Activated CD8-positive, alpha-beta memory T cell treated with anti-CD3 and anti-CD28 coated beads, Interleukin-2, amount 50 U/mL, for 4 hours (primary cell): ENCODE results near the gene PAFAH1B1.

Source experiments
- DNase-seq: peaks from one replicate; pipeline ENCODE4 v3.0.0-alpha.2; 2020

PAFAH1B1 gene

DNA sequence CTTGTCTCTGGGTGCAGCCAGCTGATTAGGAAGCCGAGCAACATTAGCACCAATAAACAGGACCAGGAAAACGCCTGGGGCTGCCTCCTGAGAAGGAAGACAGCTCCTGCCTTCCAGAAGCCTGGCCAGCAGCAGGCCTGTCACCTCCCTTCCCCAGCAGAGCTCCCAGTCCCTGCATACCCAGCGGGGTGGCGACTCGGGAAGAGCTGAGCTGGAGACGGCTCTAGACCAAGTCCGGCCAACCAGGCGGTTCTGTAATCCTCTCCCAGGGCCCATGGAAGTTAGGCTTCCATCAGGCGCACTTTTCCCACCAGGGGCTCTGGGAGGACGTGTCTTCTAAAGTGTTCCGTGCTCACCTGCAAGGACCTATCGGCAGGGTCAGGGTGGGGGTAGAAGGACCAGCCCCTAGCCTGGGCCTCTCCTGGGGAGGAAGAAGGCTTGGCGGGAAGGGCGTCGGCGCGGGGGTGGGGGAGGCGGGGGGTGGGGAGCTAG lies 130.1 kb downstream of the PAFAH1B1 start:
- no peak for DNase-seq

DNA sequence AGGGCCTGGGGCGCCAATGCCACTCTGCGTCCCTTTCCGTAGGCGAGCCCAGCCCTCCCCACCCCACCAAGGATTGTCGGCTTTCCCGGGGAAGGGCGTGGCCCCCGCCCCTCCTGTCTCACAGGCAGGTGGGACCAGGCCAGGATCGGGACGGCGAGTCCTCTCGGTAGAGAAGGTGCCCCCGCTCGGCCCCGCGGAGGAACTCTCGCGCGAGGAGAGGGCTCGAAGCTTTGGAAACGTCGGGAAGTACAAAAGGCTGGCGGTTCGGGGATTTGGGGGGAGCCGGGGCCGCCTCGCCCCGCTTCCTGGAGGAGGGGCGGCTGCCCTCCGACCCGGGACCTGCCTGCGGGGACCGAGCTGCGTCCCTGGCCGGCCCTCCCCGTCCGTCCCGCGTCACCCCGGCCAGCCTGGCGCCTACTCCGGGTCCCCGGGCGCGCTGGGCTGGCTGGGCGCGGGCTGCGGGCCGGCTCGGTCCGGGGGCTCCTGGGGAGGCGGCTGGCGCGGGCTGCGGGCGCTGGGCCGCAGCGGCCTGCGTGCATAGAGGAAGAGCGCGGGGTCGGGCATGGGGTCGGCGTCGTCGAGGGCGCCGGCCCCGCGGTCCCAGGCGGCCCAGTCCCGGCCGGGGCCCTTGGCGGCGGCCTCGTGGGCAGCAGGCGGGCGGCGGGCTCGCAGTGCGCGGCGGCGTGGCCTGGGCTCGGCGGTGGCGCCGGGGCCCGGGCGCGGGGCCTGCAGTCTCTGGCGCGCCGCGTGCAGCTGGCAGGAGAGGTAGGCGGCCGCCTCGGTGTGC lies 130.7 kb downstream of the PAFAH1B1 start:
- no peak for DNase-seq

DNA sequence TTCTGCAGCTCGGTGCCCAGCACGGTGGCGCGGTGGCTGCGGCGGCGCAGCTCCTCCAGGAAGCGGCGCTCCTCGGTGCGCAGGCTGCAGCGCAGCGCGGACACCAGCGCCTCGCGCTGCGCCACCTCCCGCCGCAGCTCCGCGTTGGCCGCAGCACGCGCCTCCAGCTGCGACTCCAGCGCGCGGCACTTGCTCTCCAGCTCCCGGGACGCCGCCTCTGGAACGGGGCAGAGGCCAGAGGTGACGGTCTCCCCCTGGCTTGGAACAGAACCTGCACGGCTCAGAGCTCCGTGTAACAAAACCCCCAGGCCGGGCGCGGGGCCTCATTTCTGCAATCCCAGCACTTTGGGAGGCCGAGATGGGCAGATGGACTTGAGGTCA lies 131.3 kb downstream of the PAFAH1B1 start:
- peak; percentile 41 for DNase-seq

DNA sequence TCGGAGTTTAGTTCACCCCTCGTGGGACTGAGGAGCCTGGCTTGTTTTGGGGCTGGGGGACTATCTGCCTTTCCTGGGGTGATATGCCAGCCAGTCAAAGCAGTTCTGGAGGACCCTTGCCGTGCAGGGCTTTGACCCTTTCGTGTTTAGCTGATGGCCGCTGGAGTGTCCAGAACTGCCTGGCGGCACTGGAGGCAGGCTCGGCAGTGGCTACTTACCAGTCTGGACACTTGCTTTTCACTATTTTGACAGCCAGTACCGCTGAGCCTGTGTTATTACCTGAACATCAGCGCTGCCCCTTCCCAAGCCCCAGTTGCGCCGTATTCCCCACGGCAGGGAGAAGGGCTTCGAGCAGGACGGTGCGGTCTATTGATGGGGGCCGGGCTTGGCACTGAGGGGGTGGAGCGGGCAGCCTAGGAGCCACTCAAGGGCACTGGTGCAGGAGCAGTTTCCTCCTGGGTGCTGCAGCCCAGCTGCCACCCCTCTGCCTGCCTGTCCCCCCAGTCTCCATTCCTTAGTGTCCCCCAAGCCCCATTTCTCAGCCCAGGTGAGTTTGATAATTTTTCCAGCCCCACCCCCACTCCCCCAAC lies 137.4 kb downstream of the PAFAH1B1 start:
- no peak for DNase-seq

- DNase-seq, result no peak
These were observed 138.4 kb downstream of the PAFAH1B1 start for GRCh38 chr17:2731807-2732206.

DNA sequence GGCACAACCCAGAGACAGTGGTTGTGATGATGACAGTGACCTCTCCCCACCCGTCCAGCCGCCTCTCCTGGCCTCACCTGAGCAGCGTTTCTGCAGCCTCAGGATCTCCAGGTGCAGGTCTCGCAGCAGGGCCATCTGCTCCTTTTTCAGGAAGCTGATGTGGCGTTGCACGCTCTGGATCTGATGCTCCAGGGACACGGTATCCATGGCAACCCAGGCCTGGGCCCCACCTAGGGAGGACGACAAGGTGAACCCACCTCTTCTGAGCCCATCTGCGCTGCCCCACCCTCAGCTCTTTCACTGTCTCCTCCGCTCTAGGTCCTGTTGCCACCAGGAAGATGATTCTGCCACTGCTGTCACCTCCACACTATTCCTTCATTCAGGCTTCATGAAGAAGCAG lies 141.5 kb downstream of the PAFAH1B1 start:
- no peak for DNase-seq
